Spleen (tissue), 11 donors: ENCODE data around the gene ATL2. TPM values are rescaled to one million over a fixed set of nuclear protein-coding genes. Genes with fewer than 3 reads are reported as not detected.

Experiments
- DNase-seq: peaks from one replicate; pipeline ENCODE4 v3.0.0-alpha.2; 2020
- H3K27ac ChIP-seq, 8 donors: fragments of 200-600 bp; sonication (generic) in 7 of 8; 1 replicate in 4 of 8; 2 replicates in 4 of 8; pipeline versions ENCODE4 v1.5.0 to v1.8.0; 2016 to 2021; ENCODE audit warnings: inconsistent platforms in 4 of 8, mild to moderate bottlenecking in 4 of 8, moderate library complexity in 1 of 8
- H3K27me3 ChIP-seq, 7 donors: fragments of 200-600 bp; sonication (generic) in 6 of 7; replicated peaks in 1 of 7; 1 replicate in 4 of 7; 2 replicates in 3 of 7; pipeline versions ENCODE4 v1.5.0 to v1.8.0; 2016 to 2021; ENCODE audit warnings: inconsistent platforms in 3 of 7, mild to moderate bottlenecking in 1 of 7
- H3K36me3 ChIP-seq, 6 donors: fragments of 200-600 bp; sonication (generic) in 5 of 6; 1 replicate in 4 of 6; 2 replicates in 2 of 6; pipeline versions ENCODE4 v1.5.0 to v1.8.0; 2016 to 2021; ENCODE audit warnings: inconsistent platforms in 2 of 6
- H3K4me1 ChIP-seq, 6 donors: fragments of 200-600 bp; sonication (generic) in 5 of 6; 1 replicate in 3 of 6; 2 replicates in 3 of 6; pipeline versions ENCODE4 v1.5.0 to v1.8.0; 2016 to 2021; ENCODE audit warnings: inconsistent platforms in 3 of 6
- H3K4me3 ChIP-seq, 8 donors: fragments of 200-600 bp; sonication (generic) in 7 of 8; 1 replicate in 4 of 8; 2 replicates in 4 of 8; pipeline versions ENCODE4 v1.5.0 to v1.8.0; 2016 to 2021; ENCODE audit warnings: inconsistent platforms in 4 of 8, mild to moderate bottlenecking in 4 of 8, moderate library complexity in 2 of 8
- H3K9me3 ChIP-seq, 8 donors: fragments of 200-600 bp; sonication (generic) in 7 of 8; 1 replicate in 4 of 8; 2 replicates in 4 of 8; pipeline versions ENCODE4 v1.5.0 to v1.8.0; 2016 to 2021; ENCODE audit warnings: inconsistent platforms in 4 of 8
- POLR2A ChIP-seq, 3 donors: fragments of 450-650 bp; IDR thresholded peaks; one replicate each; pipeline ENCODE4 v1.5.1; 2017; ENCODE audit warnings: antibody characterized with exemption in 3 of 3, mild to moderate bottlenecking in 1 of 3
- POLR2AphosphoS5 ChIP-seq, 3 donors: sonication (generic); formaldehyde crosslinking; IDR thresholded peaks; one replicate each; pipeline ENCODE4 v1.5.1; 2017; ENCODE audit warnings: antibody characterized with exemption in 3 of 3
- WGBS, 5 donors: extraction: QIAGEN DNeasy Blood & Tissue Kit in 3 of 5; methylation state at CpG; one replicate each; pipeline versions ENCODE4 v1.1.5 to v1.1.7; 2013 to 2018; 5-methylcytosine and 5-hydroxymethylcytosine counted together
- intact Hi-C: fragments of 100-400 bp; cut with DNase I; formaldehyde crosslinking; loops from one replicate; pipeline ENCODE4 v1.15.0; 2023; ENCODE audit warnings: low total_unique reads
- polyA plus RNA-seq, 3 donors: library from polyadenylated mRNA; stranded (reverse); fragments of 200-250 nt; gene quantifications; one replicate each; pipeline ENCODE4 v1.2.1, GENCODE V29; 2013
- total RNA-seq, 7 donors: library from RNA; depleted of rRNA in 3 of 7; stranded (reverse); fragments of >200 nt in 3 of 7; fragmentation: NEBNext Ultra II Directional in 4 of 7; extraction: Animal tissue kit (Norgen Biotek cat#: 25700) in 4 of 7; gene quantifications; one replicate each; pipeline versions ENCODE4 v1.1.0 to v1.2.1, GENCODE V29; 2016 to 2021
- TF ChIP-seq, protein P1 (sequence below), 11 experiments: fragments of 200-600 bp in 7 of 11; fragments of 450-650 bp in 4 of 11; sonication (generic) in 4 of 11; IDR thresholded peaks in 8 of 11; conservative IDR thresholded peaks in 3 of 11; 1 replicate in 7 of 11; 2 replicates in 4 of 11; pipeline versions ENCODE4 v1.4.0 to v1.8.0; 2016 to 2021; ENCODE audit warnings: antibody characterized with exemption in 11 of 11, inconsistent platforms in 4 of 11, mild to moderate bottlenecking in 1 of 11
- donor health status: healthy with polysubstance abuse.
- donor health status: DM: no; HTN: no; CAD: no; lungs with moderate emphysema.
- donor health status: DM: no; HTN: no; CAD: no.
- donor health status: Bipolar disorder and iron deficiency.
- donor health status: healthy.
- donor health status: DM: no; HTN: no; CAD: no.
- donor health status: DM: yes; HTN: yes; CAD: no.

ATL2 gene
- total and polyA plus RNA-seq, 10 donors = 17.5 to 100 (median 64.2) TPM

DNA sequence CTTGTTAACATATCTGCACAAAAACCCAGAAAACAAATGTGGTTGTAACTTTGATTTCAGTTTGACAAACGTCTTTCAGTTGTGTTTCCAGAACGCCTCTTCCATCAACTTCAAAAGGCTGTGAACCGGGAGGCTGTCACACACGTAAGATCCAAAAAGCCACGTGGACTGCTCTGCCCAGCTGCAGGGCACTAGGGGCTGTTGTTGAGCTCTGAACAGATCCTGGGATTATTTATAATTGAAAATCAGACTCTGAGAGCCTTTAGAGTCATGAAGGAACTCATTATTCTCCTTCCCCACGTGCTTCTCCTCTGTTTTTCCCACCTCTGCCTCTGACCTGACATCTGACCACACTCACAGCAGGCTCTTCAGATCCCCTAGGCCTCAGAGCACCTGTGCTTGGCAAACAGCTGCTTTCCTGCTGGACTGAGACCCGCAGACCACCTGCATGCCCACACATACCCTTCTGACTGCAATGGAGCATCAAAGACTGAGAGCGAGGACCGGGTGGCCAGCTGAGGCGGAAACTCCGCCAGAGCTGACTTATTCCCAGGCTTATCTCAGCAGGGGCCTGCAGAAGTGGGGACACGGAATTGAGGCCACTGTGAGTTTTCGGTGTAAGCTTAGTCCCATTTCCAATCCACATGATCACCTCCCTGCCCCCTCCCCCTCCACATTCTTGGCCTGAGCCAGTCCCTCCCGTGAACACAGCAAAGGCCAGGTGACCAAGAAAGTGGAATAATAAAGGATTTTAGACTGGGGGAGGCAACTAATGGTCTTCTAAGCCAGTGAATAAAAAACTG, 114.8 kb downstream of the ATL2 start:
- H3K36me3 ChIP-seq = no peaks in the 10 kb centered on the region
- peak overlapping the region in 2 of 8 donors; percentile 49 to 69 for H3K27ac ChIP-seq
- peaks cover 0 to 53% (median 7%) of the 10 kb centered on the region in 6 donors for H3K4me1 ChIP-seq
- H3K4me3 ChIP-seq = no peak overlapping the region
- WGBS, 5 donors = 73 to 85% (median 83%) methylated on average over 14 of the region's 14 CpGs
- H3K27me3 ChIP-seq = no peaks in the 10 kb centered on the region
- peaks cover 0 to 15% (median 0%) of the 10 kb centered on the region in 8 donors for H3K9me3 ChIP-seq
- TF ChIP-seq, protein P1, sequence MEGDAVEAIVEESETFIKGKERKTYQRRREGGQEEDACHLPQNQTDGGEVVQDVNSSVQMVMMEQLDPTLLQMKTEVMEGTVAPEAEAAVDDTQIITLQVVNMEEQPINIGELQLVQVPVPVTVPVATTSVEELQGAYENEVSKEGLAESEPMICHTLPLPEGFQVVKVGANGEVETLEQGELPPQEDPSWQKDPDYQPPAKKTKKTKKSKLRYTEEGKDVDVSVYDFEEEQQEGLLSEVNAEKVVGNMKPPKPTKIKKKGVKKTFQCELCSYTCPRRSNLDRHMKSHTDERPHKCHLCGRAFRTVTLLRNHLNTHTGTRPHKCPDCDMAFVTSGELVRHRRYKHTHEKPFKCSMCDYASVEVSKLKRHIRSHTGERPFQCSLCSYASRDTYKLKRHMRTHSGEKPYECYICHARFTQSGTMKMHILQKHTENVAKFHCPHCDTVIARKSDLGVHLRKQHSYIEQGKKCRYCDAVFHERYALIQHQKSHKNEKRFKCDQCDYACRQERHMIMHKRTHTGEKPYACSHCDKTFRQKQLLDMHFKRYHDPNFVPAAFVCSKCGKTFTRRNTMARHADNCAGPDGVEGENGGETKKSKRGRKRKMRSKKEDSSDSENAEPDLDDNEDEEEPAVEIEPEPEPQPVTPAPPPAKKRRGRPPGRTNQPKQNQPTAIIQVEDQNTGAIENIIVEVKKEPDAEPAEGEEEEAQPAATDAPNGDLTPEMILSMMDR (IDR thresholded peaks at IDR 0.05 in 8 of 11, conservative IDR thresholded peaks at IDR 0.05 in 3 of 11) = no peak
- no peak for TF ChIP-seq POLR2AphosphoS5 (IDR thresholded peaks at IDR 0.05)
- intact Hi-C loops = no loop called here
- DNase-seq = no peak

DNA sequence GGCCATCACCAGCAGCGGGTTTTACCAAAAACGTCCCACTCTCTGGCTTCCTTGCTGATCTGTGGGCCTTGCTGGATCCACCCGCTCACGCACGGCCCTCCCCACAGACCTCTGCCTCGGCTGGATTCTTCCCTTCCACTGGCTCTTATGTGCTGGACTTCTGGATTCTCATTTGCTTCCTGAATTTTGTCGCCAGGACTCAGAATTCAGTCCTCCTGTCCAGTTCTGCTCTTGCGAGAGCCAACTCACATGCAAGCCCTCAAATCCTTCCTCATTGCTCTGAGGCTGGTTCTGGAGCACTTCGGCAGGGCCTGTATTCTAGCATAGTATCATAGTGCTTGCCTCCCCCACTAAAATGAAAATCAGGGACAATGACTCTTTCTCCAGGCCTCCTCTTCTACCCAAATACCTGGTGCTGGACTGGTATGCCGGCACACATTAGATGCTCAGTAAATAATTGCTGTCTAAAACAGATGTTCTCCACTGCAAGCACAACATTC, 115.5 kb downstream of the ATL2 start:
- H3K4me3 ChIP-seq = no peak overlapping the region
- intact Hi-C loops = no loop called here
- H3K27ac ChIP-seq = peak overlapping the region in 3 of 8 donors; percentile 41 to 69 (median 49)
- H3K27me3 ChIP-seq = no peaks in the 10 kb centered on the region
- 78 to 90% (median 83%) methylated on average over 10 of the region's 10 CpGs for WGBS, 5 donors
- peaks cover 0 to 9% (median 0%) of the 10 kb centered on the region in 8 donors for H3K9me3 ChIP-seq
- no peaks in the 10 kb centered on the region for H3K36me3 ChIP-seq
- TF ChIP-seq POLR2AphosphoS5 (IDR thresholded peaks at IDR 0.05) (no peak), POLR2A (IDR thresholded peaks at IDR 0.05) (no peak)
- TF ChIP-seq, protein P1 (IDR thresholded peaks at IDR 0.05 in 8 of 11, conservative IDR thresholded peaks at IDR 0.05 in 3 of 11) = no peak
- DNase-seq = no peak
- H3K4me1 ChIP-seq = peaks cover 0 to 53% (median 7%) of the 10 kb centered on the region in 6 donors

DNA sequence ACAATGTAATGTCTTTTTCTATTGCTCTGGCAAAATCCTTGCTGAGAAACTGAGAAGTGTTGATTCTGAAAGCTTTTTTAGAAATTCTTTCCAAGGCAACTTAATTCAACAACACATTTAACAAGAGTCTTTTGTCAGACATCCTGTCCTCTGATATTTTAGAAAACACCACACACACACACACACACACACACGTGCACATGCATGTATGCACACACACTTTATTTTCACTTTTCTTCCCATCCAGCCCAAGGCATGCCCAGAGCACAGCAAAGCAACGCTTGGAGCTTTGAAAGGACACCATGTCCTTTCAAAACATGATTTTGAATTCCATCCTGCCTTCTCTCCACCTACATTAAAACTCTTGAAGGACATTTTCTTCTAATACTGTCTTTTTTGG, 116.1 kb downstream of the ATL2 start:
- H3K36me3 ChIP-seq = no peaks in the 10 kb centered on the region
- whole genome bisulfite sequencing, 5 donors = 71 to 88% (median 74%) methylated on average over 2 of the region's 2 CpGs
- H3K4me3 ChIP-seq = peak overlapping the region in 1 of 8 donors; percentile 13
- peaks cover 0 to 53% (median 7%) of the 10 kb centered on the region in 6 donors for H3K4me1 ChIP-seq
- TF ChIP-seq POLR2A (IDR thresholded peaks at IDR 0.05) (no peak), POLR2AphosphoS5 (IDR thresholded peaks at IDR 0.05) (no peak)
- TF ChIP-seq, protein P1 (IDR thresholded peaks at IDR 0.05 in 8 of 11, conservative IDR thresholded peaks at IDR 0.05 in 3 of 11) = no peak
- peaks cover 0 to 3% (median 0%) of the 10 kb centered on the region in 8 donors for H3K9me3 ChIP-seq
- H3K27me3 ChIP-seq = no peaks in the 10 kb centered on the region
- no peak for DNase-seq
- intact Hi-C loops = no loop called here
- peak overlapping the region in 3 of 8 donors; percentile 41 to 69 (median 49) for H3K27ac ChIP-seq

DNA sequence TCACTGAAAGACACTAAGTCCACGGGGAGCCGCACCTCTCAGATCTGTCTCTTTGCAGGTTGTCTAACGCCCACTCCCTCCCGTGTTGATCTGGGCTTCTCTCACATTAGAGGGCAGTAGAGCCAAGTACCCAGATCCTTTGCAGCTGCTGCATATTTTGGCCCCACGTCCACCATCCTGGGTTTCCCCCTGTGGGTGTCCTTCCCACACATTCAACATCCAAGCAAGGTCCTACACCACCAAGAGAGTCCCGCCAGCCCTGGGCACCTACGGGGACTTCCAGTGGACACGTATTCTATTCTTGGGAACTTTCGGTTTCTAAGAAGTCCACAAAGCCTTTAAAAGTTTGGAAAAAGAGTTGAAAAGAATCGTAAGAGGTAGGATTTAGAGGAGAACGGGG, 116.6 kb downstream of the ATL2 start:
- Histone ChIP-seq H3K4me1 (peaks cover 0 to 51% (median 6%) of the 10 kb centered on the region in 6 donors), H3K27me3 (no peaks in the 10 kb centered on the region), H3K27ac (peak overlapping the region in 3 of 8 donors; percentile 16 to 69 (median 41)), H3K4me3 (peak overlapping the region in 1 of 8 donors; percentile 13), H3K36me3 (no peaks in the 10 kb centered on the region), H3K9me3 (no peaks in the 10 kb centered on the region)
- TF ChIP-seq, protein P1 (IDR thresholded peaks at IDR 0.05 in 8 of 11, conservative IDR thresholded peaks at IDR 0.05 in 3 of 11) = no peak
- TF ChIP-seq POLR2A (IDR thresholded peaks at IDR 0.05) (no peak), POLR2AphosphoS5 (IDR thresholded peaks at IDR 0.05) (no peak)
- DNase-seq = no peak
- 69 to 86% (median 73%) methylated on average over 11 of the region's 11 CpGs for WGBS, 5 donors
- intact Hi-C loops = no loop called here
